ENCODE data around the gene TDRD15.

TDRD15 gene

GRCh38 chr2:21162615-21162878, 38.8 kb downstream of the TDRD15 start:
- DNase-seq (ENCODE audit: low read depth in 1 of 2, low spot score in 1 of 2): no peak
- Histone ChIP-seq H3K4me3 (replicated peaks; ENCODE audit: insufficient read depth, low read length) (no peak overlapping the region), H3K27ac (replicated peaks) (no peak overlapping the region), H3K27me3 (ENCODE audit: insufficient read depth, poor library complexity, severe bottlenecking) (no peaks in the 10 kb centered on the region)
- no peak for TF ChIP-seq REST (IDR thresholded peaks at IDR 0.05; ENCODE audit: insufficient replicate concordance, low read depth)
- TF ChIP-seq GABPA (IDR thresholded peaks at IDR 0.05; ENCODE audit: low read depth): no peak
- TF ChIP-seq POLR2AphosphoS5 (IDR thresholded peaks at IDR 0.05; ENCODE audit: low read depth): no peak
- TF ChIP-seq CTCF (IDR thresholded peaks at IDR 0.05; ENCODE audit: insufficient read depth, low read length): no peak
- TF ChIP-seq SPI1 (IDR thresholded peaks at IDR 0.05; ENCODE audit: borderline replicate concordance, low read depth): no peak

- Histone ChIP-seq H3K27ac (replicated peaks) (no peak overlapping the region), H3K27me3 (ENCODE audit: insufficient read depth, poor library complexity, severe bottlenecking) (no peaks in the 10 kb centered on the region), H3K4me3 (replicated peaks; ENCODE audit: insufficient read depth, low read length) (no peak overlapping the region)
- no peak for TF ChIP-seq SPI1 (IDR thresholded peaks at IDR 0.05; ENCODE audit: borderline replicate concordance, low read depth)
- no peak for TF ChIP-seq POLR2AphosphoS5 (IDR thresholded peaks at IDR 0.05; ENCODE audit: low read depth)
- no peak for TF ChIP-seq CTCF (IDR thresholded peaks at IDR 0.05; ENCODE audit: insufficient read depth, low read length)
- TF ChIP-seq REST (IDR thresholded peaks at IDR 0.05; ENCODE audit: insufficient replicate concordance, low read depth): no peak
- DNase-seq (ENCODE audit: low read depth in 1 of 2, low spot score in 1 of 2): no peak
These were observed 39.4 kb downstream of the TDRD15 start for GRCh38 chr2:21163213-21163612.

GRCh38 chr2:21165350-21165749, 41.6 kb downstream of the TDRD15 start:
- TF ChIP-seq GABPA (IDR thresholded peaks at IDR 0.05; ENCODE audit: low read depth): no peak
- no peak for TF ChIP-seq CTCF (IDR thresholded peaks at IDR 0.05; ENCODE audit: insufficient read depth, low read length)
- no peak for TF ChIP-seq SPI1 (IDR thresholded peaks at IDR 0.05; ENCODE audit: borderline replicate concordance, low read depth)
- no peak for TF ChIP-seq POLR2AphosphoS5 (IDR thresholded peaks at IDR 0.05; ENCODE audit: low read depth)
- no peak for TF ChIP-seq REST (IDR thresholded peaks at IDR 0.05; ENCODE audit: insufficient replicate concordance, low read depth)
- Histone ChIP-seq H3K27me3 (ENCODE audit: insufficient read depth, poor library complexity, severe bottlenecking) (no peaks in the 10 kb centered on the region), H3K4me3 (replicated peaks; ENCODE audit: insufficient read depth, low read length) (no peak overlapping the region), H3K27ac (replicated peaks) (no peak overlapping the region)
- DNase-seq (ENCODE audit: low read depth in 1 of 2, low spot score in 1 of 2): no peak

All from HL-60 (cell line).